GM10266 (cell line): ENCODE measurements around the gene USP12.

Experiments
- DNase-seq: peaks from one replicate; pipeline ENCODE4 v3.0.0; 2012; ENCODE audit errors: extremely low spot score
- TF ChIP-seq, protein P1 (sequence below): IDR thresholded peaks from 2 replicates; pipeline ENCODE4 v1.5.1; 2012; ENCODE audit warnings: mild to moderate bottlenecking, low read depth; ENCODE audit not compliant: control insufficient read depth, insufficient read depth; ENCODE audit errors: missing control alignments

USP12 gene

GRCh38 chr13:27104606-27105005 is 67.0 kb downstream of the USP12 start:
- TF ChIP-seq, protein P1, sequence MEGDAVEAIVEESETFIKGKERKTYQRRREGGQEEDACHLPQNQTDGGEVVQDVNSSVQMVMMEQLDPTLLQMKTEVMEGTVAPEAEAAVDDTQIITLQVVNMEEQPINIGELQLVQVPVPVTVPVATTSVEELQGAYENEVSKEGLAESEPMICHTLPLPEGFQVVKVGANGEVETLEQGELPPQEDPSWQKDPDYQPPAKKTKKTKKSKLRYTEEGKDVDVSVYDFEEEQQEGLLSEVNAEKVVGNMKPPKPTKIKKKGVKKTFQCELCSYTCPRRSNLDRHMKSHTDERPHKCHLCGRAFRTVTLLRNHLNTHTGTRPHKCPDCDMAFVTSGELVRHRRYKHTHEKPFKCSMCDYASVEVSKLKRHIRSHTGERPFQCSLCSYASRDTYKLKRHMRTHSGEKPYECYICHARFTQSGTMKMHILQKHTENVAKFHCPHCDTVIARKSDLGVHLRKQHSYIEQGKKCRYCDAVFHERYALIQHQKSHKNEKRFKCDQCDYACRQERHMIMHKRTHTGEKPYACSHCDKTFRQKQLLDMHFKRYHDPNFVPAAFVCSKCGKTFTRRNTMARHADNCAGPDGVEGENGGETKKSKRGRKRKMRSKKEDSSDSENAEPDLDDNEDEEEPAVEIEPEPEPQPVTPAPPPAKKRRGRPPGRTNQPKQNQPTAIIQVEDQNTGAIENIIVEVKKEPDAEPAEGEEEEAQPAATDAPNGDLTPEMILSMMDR: no peak
- DNase-seq: no peak

- DNase-seq: no peak
- TF ChIP-seq, protein P1: no peak
Measured at GRCh38 chr13:27101847-27102246, 69.8 kb downstream of the USP12 start.

- TF ChIP-seq, protein P1: no peak
- no peak for DNase-seq
Measured at GRCh38 chr13:27101289-27101688, 70.3 kb downstream of the USP12 start.

DNA sequence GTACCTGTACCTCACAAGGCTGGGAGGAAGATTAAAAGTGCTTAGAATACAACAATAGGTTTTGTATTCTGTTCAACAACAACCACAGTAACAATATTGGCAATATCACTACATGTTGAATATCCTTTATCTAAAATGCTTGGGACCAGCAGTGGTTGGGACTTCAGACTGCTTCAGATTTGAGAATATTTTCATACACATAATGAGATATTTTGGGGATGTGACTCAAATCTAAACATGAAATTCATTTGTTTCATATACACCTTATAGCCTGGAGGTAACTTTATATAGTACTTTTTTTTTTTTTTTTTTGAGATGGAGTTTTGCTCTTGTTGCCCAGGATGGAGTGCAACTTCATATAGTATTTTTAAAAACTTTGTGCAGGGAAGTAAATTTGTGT is 73.9 kb downstream of the USP12 start:
- TF ChIP-seq, protein P1: no peak
- no peak for DNase-seq

DNA sequence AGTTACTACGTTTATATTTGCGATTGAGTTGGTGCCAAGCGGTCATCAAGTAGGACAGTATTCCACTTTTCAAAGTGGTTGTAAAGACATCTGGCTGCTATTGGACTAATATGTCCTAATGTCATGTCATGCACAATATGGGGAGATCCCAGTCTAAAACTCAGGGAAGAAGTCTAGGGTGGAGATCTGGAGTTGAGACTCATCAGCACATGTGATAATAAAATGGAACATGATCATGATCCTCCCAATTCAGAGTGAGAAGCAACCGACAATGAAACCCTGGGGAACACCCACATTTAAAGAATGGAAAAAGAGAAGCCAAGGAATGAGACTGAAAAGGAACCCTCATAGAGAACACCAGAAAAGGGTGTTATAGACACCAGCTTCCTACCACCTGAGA is 80.2 kb downstream of the USP12 start:
- TF ChIP-seq, protein P1: no peak

GRCh38 chr13:27088619-27089018 is 83.0 kb downstream of the USP12 start:
- DNase-seq: no peak
- TF ChIP-seq, protein P1: no peak

More for the DNA sequence above, 80.2 kb downstream of the USP12 start:
- no peak for DNase-seq

- no peak for DNase-seq
- TF ChIP-seq, protein P1: no peak
Measured at GRCh38 chr13:27086599-27087265, 84.9 kb downstream of the USP12 start.
